Panc1 (cell line): ENCODE results near the gene ANKLE1. TPM values are rescaled to one million over a fixed set of nuclear protein-coding genes. Genes with fewer than 3 reads are reported as not detected.

ENCODE experiments used
- ATAC-seq: fragments of 200-7000 bp; cut with Tn5 transposase; 2 replicates; pipeline ENCODE4 v1.9.1; 2020; ENCODE audit warnings: mild to moderate bottlenecking, moderate library complexity
- BruUV-seq: library from RNA; stranded (reverse); fragments of 400-500 nt; replicated peaks from 2 replicates; lab custom pipeline; 2021; lab: Mats Ljungman, UMichigan
- CTCF ChIA-PET: fragments of 300-600 bp; sonication (Branson Sonifier 250); formaldehyde crosslinking; loops from one replicate; lab custom pipeline; 2022; ENCODE audit warnings: antibody characterized with exemption; lab: Charles Lee
- POLR2A ChIA-PET: fragments of 300-600 bp; sonication (Branson Sonifier 250); formaldehyde crosslinking; loops from one replicate; lab custom pipeline; 2022; ENCODE audit warnings: antibody characterized with exemption; lab: Charles Lee
- DNase-seq: peaks from one replicate; pipeline ENCODE4 v3.0.0-alpha.2; 2010; ENCODE audit warnings: low read depth, low spot score
- H3K27ac ChIP-seq: 2 replicates; pipeline ENCODE4 v1.5.1; 2011; ENCODE audit warnings: mild to moderate bottlenecking, low read length, inconsistent platforms
- H3K27me3 ChIP-seq: fragments of 200-500 bp; sonication (Bioruptor generic); 2 replicates; pipeline ENCODE4 v1.6.0; 2014; ENCODE audit warnings: low read length, inconsistent platforms; ENCODE audit not compliant: control insufficient read depth, insufficient read depth
- H3K36me3 ChIP-seq: fragments of 200-500 bp; sonication (Bioruptor generic); 2 replicates; pipeline ENCODE4 v1.5.1; 2014; ENCODE audit warnings: inconsistent platforms, mild to moderate bottlenecking, low read length, moderate library complexity; ENCODE audit not compliant: control insufficient read depth, insufficient read depth
- H3K4me1 ChIP-seq: 2 replicates; pipeline ENCODE4 v1.5.1; 2011; ENCODE audit warnings: inconsistent platforms, mild to moderate bottlenecking, low read length, moderate library complexity; ENCODE audit not compliant: control insufficient read depth, insufficient read depth
- H3K4me3 ChIP-seq, 2 experiments: 2 replicates each; pipeline ENCODE4 v1.5.1; 2011 to 2012; ENCODE audit warnings: low read depth in 2 of 2, low read length in 2 of 2, mild to moderate bottlenecking in 2 of 2, inconsistent platforms in 1 of 2, moderate library complexity in 1 of 2
- H3K9me3 ChIP-seq: fragments of 200-500 bp; sonication (Bioruptor generic); 2 replicates; pipeline ENCODE4 v1.5.1; 2014; ENCODE audit warnings: low read depth, mild to moderate bottlenecking, inconsistent platforms, low read length, moderate library complexity; ENCODE audit not compliant: control insufficient read depth, insufficient read depth
- POLR2AphosphoS5 ChIP-seq: IDR thresholded peaks from 2 replicates; pipeline ENCODE4 v1.6.1; 2012; ENCODE audit warnings: mild to moderate bottlenecking, low read depth, low read length, moderate library complexity
- SIN3A ChIP-seq: IDR thresholded peaks from 2 replicates; pipeline ENCODE4 v1.6.1; 2012; ENCODE audit warnings: low read depth, mild to moderate bottlenecking, low read length, moderate library complexity, borderline replicate concordance; ENCODE audit not compliant: insufficient read depth
- TCF7L2 ChIP-seq: IDR thresholded peaks from 2 replicates; pipeline ENCODE4 v1.6.1; 2011; ENCODE audit warnings: mild to moderate bottlenecking, low read depth, low read length, inconsistent platforms
- in situ Hi-C: cut with HindIII; loops from 2 replicates; pipeline ENCODE4 v1.10.0; 2016; ENCODE audit warnings: low sequenced_read_pairs, low pct_unique_long_range_greater_than_20kb
- intact Hi-C: fragments of 100-400 bp; cut with micrococcal nuclease; formaldehyde crosslinking; loops from one replicate; pipeline ENCODE4 v1.10.0; 2022; ENCODE audit not compliant: unreplicated experiment
- total RNA-seq: library from RNA; stranded (reverse); gene quantifications from one replicate; pipeline ENCODE4 v1.2.1, GENCODE V29; 2021; ENCODE audit not compliant: unreplicated experiment
- TF ChIP-seq, protein P1 (sequence below), 2 experiments: IDR thresholded peaks; 2 replicates each; pipeline ENCODE4 v1.6.1; 2011 to 2012; ENCODE audit warnings: low read depth in 2 of 2, control low read depth in 1 of 2, low read length in 1 of 2, mild to moderate bottlenecking in 1 of 2, moderate library complexity in 1 of 2; ENCODE audit not compliant: insufficient read depth in 1 of 2
- TF ChIP-seq, protein P2 (sequence below): fragments of 450-650 bp; IDR thresholded peaks from 2 replicates; pipeline ENCODE4 v1.5.1; 2017; ENCODE audit warnings: mild to moderate bottlenecking

Gene ANKLE1
- total RNA-seq, 1 experiment from 2014 or later = 1.1 TPM

DNA sequence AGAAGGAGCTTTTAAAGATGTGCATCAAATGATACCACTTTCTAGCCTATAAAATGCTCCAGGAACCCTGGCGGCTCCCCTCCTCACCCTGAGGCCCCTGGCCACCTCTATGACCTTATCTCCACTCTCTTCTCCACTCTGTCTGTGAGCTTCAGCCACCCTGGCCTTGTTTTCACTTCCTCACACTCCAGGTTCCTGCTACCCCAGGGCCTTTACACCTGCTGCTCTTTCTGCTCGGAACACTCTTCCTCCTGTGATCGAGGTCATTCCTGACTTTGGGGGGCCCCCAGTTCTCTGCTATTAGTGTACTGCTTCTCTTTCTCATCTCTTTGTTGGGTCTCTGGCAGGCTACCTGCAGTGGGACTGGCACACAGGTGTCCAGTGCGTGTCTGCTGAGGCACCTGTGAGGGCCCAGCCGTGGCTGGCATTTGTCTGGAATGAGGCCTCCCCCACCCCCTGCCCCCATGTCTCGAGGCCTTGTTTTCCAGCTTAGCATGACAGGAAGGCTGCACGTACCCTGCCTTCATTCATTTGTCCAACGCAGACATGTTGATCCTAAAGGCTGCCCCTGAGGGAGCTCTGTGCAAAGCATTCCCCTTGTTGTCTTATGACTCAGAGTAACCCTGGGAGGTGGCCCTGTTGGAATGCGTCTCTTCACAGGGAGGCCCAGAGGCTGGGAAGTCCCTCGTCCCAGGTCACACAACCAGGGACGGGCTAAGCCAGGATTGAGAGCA lies 29.9 kb downstream of the ANKLE1 start:
- ChIA-PET POLR2A (interaction anchor here (0.6 kb wide), 1 partner anchor 258 kb away, joined by 6 read pairs; no protein-coding TSS in a partner anchor), CTCF (no interaction called here)
- peaks cover 7% of the 10 kb centered on the region for H3K36me3 ChIP-seq
- peak; percentile 78 for ATAC-seq
- H3K9me3 ChIP-seq = no peaks in the 10 kb centered on the region
- no TSS peak for BruUV-seq
- H3K27me3 ChIP-seq = no peaks in the 10 kb centered on the region
- TF ChIP-seq, protein P1, sequence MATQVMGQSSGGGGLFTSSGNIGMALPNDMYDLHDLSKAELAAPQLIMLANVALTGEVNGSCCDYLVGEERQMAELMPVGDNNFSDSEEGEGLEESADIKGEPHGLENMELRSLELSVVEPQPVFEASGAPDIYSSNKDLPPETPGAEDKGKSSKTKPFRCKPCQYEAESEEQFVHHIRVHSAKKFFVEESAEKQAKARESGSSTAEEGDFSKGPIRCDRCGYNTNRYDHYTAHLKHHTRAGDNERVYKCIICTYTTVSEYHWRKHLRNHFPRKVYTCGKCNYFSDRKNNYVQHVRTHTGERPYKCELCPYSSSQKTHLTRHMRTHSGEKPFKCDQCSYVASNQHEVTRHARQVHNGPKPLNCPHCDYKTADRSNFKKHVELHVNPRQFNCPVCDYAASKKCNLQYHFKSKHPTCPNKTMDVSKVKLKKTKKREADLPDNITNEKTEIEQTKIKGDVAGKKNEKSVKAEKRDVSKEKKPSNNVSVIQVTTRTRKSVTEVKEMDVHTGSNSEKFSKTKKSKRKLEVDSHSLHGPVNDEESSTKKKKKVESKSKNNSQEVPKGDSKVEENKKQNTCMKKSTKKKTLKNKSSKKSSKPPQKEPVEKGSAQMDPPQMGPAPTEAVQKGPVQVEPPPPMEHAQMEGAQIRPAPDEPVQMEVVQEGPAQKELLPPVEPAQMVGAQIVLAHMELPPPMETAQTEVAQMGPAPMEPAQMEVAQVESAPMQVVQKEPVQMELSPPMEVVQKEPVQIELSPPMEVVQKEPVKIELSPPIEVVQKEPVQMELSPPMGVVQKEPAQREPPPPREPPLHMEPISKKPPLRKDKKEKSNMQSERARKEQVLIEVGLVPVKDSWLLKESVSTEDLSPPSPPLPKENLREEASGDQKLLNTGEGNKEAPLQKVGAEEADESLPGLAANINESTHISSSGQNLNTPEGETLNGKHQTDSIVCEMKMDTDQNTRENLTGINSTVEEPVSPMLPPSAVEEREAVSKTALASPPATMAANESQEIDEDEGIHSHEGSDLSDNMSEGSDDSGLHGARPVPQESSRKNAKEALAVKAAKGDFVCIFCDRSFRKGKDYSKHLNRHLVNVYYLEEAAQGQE (IDR thresholded peaks at IDR 0.05; ENCODE audit: insufficient read depth in 1 of 2, low read depth in 2 of 2, low read length in 1 of 2) = no peak
- TF ChIP-seq POLR2AphosphoS5 (no peak), SIN3A (no peak)
- H3K4me1 ChIP-seq = peaks cover 26% of the 10 kb centered on the region
- peak overlapping the region in 1 of 2 experiments; percentile 24; a peak in 2 of 4 replicates for H3K4me3 ChIP-seq
- no peak for DNase-seq
- in situ Hi-C loops = no loop called here
- intact Hi-C loops = no loop called here
- peak overlapping the region; percentile 63 for H3K27ac ChIP-seq

DNA sequence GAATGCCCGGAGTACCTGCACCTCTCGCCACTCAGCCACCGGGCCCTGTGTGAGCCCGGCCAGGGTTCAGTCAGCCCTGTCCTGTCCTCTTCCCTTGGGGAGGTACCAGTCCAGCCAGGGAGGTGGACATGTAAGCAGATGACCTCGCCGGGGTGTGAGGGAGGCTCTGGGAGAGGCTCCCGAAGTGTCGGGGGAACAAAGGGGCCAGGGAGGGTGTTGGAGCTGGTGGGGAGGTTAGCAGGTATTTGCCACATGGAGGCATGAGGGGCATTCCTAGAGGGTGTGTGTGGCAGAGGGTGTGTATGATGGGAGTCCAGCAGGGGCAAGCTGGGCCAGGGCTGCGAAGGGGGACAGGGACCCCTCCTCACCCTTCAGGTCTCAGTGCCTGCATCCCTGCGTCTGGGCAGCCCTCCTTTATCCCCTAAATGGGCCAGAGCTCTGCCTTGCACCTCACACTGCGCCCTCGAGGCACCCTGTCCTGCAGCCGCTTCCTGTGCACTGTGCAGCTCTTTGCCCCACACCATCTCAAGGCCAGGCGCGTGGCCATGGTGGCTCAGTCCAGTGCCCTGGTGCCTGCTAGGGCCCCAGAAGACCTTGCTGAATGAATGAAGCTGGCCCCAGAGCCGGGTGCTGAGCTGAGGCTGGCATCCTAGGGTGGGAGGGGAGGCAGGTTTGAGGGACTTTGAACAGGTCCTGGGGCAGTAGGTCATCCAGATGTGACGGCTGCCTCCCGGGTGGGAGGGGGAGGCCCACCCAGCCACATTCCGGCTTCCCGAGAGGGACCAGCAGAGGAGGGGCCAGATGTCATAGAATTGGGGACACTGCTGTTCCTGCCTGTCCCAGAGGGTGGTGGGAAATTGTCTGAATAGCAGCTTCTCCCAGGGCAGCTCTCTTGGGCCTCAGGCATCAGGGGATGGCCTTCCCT lies 30.8 kb downstream of the ANKLE1 start:
- CTCF ChIA-PET = interaction anchor here (0.5 kb wide), 1 partner anchor 27 kb away, joined by 10 read pairs; no protein-coding TSS in a partner anchor
- no peak for ATAC-seq
- Histone ChIP-seq H3K9me3 (no peaks in the 10 kb centered on the region), H3K4me3 (peak overlapping the region in 1 of 2 experiments; percentile 24; a peak in 2 of 4 replicates), H3K36me3 (peaks cover 7% of the 10 kb centered on the region), H3K27me3 (no peaks in the 10 kb centered on the region), H3K4me1 (peaks cover 24% of the 10 kb centered on the region), H3K27ac (peak overlapping the region; percentile 63)
- no peak for DNase-seq
- intact Hi-C loops (no loop called here), in situ Hi-C loops (no loop called here)
- BruUV-seq = no TSS peak
- no peak for TF ChIP-seq POLR2AphosphoS5
- TF ChIP-seq, protein P2, sequence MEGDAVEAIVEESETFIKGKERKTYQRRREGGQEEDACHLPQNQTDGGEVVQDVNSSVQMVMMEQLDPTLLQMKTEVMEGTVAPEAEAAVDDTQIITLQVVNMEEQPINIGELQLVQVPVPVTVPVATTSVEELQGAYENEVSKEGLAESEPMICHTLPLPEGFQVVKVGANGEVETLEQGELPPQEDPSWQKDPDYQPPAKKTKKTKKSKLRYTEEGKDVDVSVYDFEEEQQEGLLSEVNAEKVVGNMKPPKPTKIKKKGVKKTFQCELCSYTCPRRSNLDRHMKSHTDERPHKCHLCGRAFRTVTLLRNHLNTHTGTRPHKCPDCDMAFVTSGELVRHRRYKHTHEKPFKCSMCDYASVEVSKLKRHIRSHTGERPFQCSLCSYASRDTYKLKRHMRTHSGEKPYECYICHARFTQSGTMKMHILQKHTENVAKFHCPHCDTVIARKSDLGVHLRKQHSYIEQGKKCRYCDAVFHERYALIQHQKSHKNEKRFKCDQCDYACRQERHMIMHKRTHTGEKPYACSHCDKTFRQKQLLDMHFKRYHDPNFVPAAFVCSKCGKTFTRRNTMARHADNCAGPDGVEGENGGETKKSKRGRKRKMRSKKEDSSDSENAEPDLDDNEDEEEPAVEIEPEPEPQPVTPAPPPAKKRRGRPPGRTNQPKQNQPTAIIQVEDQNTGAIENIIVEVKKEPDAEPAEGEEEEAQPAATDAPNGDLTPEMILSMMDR = no peak
- no peak for TF ChIP-seq SIN3A
- TF ChIP-seq, protein P1 (IDR thresholded peaks at IDR 0.05; ENCODE audit: insufficient read depth in 1 of 2, low read depth in 2 of 2, low read length in 1 of 2) = no peak
- no peak for TF ChIP-seq TCF7L2
- POLR2A ChIA-PET = interaction anchor here (0.6 kb wide), 1 partner anchor 257 kb away, joined by 6 read pairs; no protein-coding TSS in a partner anchor
